IPS-18c (cell line): ENCODE data around the gene TMEM38A.
"Not testable (repeated sequence)": the region's sequence is repeated elsewhere in the genome, so short reads cannot be mapped to it uniquely, and the experiment has no call there.

Experiments used
- H3K4me3 ChIP-seq: 2 replicates; pipeline ENCODE4 v1.7.0; 2013; ENCODE audit warnings: low read depth, mild to moderate bottlenecking, low read length, moderate library complexity; ENCODE audit not compliant: insufficient read depth
- H3K9me3 ChIP-seq: one replicate; pipeline ENCODE4 v1.6.1; 2013; ENCODE audit warnings: mild to moderate bottlenecking, low read length, moderate library complexity; ENCODE audit not compliant: control insufficient read depth, insufficient read depth

TMEM38A gene

DNA sequence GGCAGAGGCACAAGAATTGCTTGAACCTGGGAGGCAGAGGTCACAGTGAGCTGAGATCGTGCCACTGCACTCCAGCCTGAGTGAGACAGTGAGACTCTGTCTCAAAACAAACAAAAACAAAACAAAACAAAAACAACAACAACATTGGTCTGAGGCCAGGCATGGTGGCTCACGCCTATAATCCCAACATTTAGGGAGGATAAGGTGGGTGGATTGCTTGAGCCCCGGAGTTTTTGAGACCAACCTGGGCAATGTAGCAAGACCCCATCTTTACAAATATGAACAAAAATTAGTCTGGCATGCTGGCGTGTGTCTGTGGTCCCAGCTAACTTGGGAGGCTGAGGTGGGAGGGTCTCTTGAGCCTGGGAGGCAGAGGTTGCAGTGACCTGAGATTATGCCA is 42.7 kb downstream of the TMEM38A start:
- no peaks in the 10 kb centered on the region for H3K9me3 ChIP-seq
- no peak overlapping the region for H3K4me3 ChIP-seq

DNA sequence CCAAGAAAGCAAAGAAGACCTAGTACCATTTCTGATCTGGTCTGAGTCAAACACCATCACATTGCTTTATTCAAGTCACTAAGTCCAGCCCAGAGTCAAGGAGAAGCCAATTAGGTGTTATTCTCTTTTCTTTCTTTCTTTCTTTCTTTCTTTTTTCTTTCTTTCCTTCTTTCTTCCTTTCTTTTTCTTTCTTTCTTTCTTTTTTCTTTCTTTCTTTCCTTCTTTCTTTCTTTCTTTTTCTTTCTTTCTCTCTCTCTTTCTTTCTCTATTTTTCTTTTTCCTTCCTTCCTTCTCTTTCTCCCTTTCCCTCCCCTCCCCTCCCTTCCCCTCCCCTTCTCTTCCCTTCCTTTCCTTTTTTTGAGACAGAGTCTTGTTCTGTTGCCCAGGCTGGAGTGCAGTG is 49.9 kb downstream of the TMEM38A start:
- not testable (repeated sequence) for H3K4me3 ChIP-seq, H3K9me3 ChIP-seq

DNA sequence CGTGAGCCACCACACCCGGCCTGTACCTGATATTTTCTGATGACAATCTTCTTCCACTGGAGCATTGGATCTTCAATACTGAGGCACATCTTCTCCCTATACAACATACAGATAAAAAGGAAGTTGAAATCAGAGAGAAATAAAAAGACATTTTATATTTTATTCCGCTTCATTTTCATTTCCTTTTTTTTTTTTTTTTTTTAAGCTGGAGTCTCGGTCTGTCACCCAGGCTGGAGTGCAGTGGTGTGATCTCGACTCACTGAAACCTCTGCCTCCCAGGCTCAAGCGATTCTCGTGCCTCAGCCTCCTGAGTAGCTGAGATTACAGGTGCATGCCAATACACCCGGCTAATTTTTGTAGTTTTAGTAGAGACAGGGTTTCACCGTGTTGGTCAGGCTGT is 51.4 kb downstream of the TMEM38A start:
- not testable (repeated sequence) for H3K9me3 ChIP-seq, H3K4me3 ChIP-seq

DNA sequence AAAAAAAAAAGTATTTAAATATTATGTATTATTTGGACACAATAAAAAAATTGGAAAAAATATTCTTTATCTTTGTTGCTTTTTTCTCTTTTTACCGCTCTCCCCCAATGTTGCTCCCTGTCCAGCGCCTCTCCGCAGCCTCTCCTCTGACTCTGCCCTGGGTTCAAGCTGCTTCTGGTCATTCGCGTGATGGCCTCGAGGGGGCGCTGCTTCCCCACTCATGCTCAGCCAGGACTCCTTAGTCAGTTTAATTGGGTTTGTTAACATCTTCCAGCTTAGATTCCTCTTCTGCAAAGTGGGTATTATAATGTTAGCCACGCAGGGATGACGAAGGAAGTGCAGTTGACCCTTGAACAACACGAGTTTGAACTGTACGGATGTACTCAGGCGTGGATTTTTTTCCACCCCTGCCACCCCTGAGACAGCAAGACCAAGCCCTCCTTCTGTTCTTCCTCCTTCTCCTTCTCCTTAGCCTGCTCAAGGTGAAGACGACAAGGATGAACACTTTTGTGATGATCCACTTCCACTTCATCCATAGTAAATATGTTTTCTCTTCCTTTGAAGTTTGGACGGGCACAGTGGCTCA is 53.9 kb downstream of the TMEM38A start:
- no peaks in the 10 kb centered on the region for H3K9me3 ChIP-seq
- H3K4me3 ChIP-seq: no peak overlapping the region

DNA sequence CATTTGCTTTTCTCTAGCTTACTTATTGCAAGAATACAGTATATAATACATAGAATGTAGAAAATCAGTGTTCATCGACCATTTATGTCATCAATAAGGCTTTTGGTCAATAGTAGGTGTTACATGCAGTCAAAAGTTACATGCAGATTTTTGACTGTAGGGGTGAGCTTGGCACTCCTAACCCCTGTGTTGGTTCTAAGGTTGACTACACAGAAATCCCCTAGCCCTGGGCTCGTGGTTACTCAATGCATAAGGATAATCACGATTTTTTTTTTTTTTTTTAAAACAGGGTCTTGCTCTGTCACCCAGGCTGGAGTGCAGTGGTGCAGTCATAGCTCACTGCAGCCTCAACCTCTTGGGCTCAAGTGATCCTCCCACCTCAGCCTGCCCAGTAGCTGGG is 54.7 kb downstream of the TMEM38A start:
- H3K4me3 ChIP-seq: no peak overlapping the region

DNA sequence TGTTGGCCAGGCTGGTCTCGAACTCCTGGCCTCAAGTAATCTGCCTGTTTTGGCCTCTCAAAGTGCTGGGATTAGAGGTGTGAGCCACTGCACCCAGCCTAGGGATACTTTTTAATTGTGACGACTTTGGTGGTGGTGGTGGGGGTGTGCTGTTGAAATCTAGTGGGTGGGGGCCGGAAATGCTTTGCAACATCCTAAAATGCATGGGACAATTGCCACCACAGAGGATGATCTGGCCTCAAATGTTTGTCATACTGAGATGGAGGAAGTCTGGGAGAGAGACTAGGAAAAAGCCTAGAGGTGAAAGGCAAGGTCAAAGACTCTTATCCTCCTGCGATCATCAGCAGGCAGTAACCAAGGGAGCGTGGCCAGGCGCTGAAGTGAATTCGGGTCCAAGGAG is 60.1 kb downstream of the TMEM38A start:
- Histone ChIP-seq H3K4me3 (no peak overlapping the region), H3K9me3 (no peaks in the 10 kb centered on the region)

More for the DNA sequence above, 54.7 kb downstream of the TMEM38A start:
- no peaks in the 10 kb centered on the region for H3K9me3 ChIP-seq

DNA sequence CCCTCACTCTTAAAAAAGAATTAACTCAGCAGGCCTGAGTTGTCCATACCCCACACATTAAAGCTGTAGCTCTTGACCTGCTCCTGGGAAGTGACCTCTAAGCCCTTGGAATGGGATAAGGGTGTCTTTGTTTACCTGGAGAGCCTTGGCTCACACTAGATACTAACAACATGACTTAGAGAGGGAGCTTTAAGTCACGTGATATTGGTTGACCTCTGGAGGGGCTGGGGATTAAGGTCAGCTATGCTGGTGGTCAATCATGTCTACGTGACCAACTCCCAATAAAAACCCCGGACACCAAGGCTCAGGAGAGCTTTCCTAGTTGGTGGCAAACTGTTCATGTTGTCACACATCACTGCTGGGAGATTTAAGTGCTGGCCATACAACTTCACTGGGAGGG is 61.7 kb downstream of the TMEM38A start:
- Histone ChIP-seq H3K4me3 (no peak overlapping the region), H3K9me3 (no peaks in the 10 kb centered on the region)

DNA sequence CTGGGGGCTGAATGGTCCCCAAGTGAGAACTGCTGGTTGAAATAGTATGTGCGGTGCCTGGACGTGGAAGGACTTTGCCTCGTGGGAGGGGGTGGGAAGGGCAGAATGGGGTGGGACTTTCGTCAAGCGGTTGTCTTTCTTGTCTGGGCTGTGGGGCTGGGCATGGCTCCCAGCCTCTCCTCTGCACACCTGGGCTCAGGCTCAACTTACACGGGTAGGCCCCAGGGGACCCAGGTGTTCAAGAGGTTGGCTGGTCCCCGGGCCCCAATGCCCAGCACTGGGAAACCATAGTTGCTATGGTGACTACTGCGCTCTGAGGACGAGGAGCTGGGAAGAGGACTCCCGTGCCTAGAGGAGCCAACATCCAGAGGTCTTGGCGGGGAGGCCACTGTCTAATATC is 66.0 kb downstream of the TMEM38A start:
- H3K4me3 ChIP-seq: no peak overlapping the region
- H3K9me3 ChIP-seq: no peaks in the 10 kb centered on the region

DNA sequence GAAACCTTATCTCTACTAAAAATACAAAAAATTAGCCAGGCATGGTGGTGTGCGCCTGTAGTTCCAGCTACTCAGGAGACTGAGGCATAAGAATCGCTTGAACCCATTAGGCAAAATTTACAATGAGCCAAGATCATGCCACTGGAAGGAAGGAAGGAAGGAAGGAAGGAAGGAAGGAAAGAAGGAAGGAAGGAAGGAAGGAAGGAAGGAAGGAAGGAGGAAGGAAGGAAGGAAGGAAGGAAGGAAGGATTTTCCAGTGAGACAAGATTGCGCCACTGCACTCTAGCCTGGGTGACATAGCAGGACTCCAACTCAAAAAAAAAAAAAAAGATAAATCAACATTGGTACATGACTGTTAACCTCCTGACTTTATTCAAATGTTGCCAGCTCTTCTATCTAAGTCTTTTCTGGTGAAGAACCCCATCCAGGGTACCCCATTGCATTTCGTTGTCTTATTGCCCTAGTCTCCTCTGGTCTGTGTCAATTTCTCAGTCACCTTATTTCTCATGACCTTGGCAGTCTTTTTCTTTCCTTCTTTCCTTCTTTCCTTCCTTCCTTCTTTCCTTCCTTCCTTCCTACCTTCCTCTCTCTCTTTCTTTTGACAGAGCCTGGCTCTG is 74.8 kb downstream of the TMEM38A start:
- H3K4me3 ChIP-seq, H3K9me3 ChIP-seq: not testable (repeated sequence)

DNA sequence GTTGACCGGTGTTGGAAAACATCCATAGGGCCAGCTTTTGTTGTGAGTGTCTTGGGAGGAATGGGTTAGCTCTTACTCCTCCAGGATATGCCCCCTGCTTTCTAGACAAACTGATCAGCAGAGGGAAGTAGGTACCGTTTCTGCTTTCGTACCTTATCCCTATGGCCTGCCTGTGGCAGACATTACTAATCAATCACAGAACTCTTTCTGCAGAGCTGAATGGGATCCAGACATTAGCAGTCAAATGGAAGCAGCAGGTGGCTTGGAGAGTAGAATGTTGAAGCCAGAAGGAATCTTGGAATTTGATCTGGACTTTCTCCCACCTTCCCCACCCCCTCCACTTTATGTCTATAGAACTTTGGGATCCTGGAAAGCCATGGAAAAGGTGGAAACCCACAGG is 75.8 kb downstream of the TMEM38A start:
- H3K9me3 ChIP-seq: no peaks in the 10 kb centered on the region
- no peak overlapping the region for H3K4me3 ChIP-seq

DNA sequence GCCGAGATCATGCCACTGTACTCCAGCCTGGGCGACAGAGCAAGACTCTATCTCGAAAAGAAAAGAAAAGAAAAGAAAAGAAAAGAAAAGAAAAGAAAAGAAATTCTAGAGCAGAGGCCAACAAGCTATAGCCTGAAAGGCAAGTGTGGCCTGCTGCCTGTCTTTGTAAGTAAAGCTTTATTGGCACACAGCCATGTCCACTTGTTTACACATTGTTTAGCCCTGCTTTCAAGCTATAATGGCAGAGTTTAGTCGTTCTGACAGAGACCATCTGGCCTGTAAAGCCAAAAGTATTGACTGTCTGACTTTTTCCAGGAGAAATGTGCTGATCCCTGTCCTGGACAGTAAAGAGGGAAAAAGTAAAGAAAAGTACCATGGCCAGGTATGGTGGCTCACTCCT is 77.0 kb downstream of the TMEM38A start:
- H3K9me3 ChIP-seq: no peaks in the 10 kb centered on the region
- no peak overlapping the region for H3K4me3 ChIP-seq

DNA sequence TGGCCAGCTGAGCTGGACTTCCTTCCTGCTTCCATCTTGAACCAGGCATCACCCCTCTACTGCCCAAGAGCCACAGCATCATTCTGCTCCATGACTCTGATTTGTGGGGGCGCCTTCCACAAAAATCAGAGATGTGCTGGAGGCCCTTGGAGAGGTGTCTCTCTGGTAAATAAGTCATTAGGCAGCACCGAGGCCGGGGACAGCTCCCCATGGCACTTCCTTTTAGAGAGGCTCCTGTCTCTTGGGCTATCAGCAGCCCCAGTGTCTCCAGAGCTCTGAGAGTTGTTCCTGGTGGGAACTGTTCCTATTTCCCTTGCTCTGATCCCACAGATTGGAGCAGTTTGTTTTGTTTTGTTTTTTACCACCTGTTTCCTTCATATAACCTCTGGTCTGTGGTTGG is 78.6 kb downstream of the TMEM38A start:
- Histone ChIP-seq H3K9me3 (no peaks in the 10 kb centered on the region), H3K4me3 (no peak overlapping the region)
